HG02973 (cell line): ENCODE data around the gene PHLDB2.

Experiments used
- ATAC-seq: cut with Tn5 transposase; IDR thresholded peaks from one replicate; pipeline ENCODE4 v1.9.1; 2021; ENCODE audit warnings: moderate library complexity; ENCODE audit not compliant: unreplicated experiment

The PHLDB2 gene

GRCh38 chr3:112013058-112013783, 154.2 kb downstream of the PHLDB2 start:
- ATAC-seq: peak; percentile 88

GRCh38 chr3:112013784-112014143, 154.7 kb downstream of the PHLDB2 start:
- ATAC-seq: peak; percentile 24

DNA sequence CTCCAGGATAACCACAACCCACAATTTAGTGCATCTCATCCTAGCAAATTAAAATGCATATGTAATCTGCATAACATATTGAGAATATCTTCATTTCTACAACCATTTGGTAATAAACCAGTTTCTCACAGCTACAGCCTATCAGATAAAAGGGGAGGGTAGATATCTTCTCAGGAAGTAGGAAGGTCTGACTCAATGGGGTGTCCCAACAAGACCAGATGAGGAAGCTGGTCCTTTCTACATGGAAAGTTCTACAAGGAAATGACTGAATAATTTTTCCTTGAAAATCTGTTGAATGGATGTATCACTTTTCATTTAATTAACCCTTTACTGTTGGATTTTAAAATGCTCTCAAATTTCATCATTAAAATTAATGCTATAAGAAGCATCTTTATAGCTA, 158.0 kb downstream of the PHLDB2 start:
- ATAC-seq: no peak

- no peak for ATAC-seq
Measured at GRCh38 chr3:112018712-112019111, 159.6 kb downstream of the PHLDB2 start.

DNA sequence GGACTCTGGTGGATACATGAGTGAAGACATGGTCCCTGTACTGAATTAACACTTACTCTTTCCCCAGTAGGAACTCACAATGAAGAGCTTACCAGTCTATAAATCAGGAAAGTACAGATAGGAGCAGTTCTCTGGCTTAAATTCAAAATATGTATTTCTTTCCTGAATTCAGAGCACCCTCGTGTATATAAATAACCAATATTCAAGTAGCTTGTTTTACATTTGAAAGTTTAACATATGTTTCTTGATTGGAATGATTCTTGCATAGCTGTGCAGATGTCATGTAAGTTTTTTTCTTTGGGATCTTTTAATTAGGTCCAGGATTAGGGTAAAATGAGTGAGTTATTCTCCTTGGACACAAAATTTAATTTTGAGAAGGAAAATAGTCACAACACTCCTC, 160.7 kb downstream of the PHLDB2 start:
- ATAC-seq: no peak

- no peak for ATAC-seq
Measured at GRCh38 chr3:112020674-112021085, 161.6 kb downstream of the PHLDB2 start.
